Activated T-helper 1 cell treated with Interleukin-2 at 50 U/mL for 16 hours (primary cell): ENCODE data around the gene CROCC2.

Experiments used
- DNase-seq: peaks from one replicate; pipeline ENCODE4 v3.0.0-alpha.2; 2020; ENCODE audit warnings: low read depth

The CROCC2 gene

DNA sequence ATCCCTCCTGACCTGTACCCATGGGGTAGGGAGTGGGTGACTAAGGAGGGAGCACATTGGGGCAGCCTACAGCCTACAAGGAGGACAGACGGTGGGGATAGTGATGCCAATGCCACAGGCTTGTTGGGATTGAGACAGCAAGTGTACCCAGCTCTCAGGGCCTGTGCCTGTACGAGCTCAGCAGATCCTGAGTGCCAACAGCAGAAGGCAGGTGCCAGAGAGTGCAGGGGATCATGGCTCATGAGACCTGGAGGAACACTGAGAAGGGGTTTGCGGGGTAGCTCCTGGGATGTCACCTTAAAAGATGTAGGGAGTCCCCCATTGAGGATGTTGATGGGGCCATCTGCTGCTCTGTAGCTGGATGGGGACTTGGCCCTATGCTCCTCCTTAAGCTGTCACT, 82.0 kb downstream of the CROCC2 start:
- DNase-seq, result no peak

- DNase-seq, result no peak
These were observed 82.6 kb downstream of the CROCC2 start for GRCh38 chr2:240988571-240989271.

DNA sequence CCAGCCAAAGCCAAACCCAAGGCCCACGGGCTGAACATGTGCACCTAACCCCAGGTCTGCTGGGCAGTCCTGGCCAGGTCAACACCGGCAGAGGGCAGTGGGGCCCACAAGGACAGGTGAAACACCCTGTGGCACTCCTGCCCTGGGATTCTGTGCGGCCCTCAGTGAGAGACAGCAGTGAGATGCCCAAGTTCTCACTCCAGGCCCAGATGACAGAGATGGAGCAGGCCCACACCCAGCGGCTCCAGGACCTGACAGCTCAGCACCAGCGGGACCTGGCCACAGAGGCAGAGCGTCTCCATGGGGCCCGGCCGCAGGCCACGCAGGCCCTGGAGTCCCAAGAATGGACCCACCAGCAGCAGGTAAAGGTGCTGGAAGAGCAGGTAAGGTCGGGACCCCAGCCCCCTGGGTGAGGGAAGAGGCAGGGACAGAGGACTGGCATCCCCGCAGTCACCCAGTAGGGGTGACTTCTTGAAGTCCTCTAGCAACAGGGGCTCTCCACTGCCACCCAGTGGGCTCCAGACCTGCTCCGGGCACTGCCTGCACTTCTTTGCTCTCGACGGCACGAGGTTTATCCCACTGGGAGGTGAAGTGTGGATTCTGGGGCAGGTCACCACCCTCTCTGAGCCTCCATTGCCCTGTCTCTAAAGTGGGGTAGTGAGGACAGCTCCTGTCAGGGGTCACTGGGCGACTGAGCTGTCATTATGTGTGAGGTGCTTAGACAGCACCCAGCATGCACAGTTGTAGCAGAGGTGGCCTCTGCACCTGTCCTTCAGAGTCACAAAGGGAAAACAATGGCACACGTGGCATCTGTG, 83.5 kb downstream of the CROCC2 start:
- no peak for DNase-seq

GRCh38 chr2:240990266-240990529, 84.1 kb downstream of the CROCC2 start:
- no peak for DNase-seq

DNA sequence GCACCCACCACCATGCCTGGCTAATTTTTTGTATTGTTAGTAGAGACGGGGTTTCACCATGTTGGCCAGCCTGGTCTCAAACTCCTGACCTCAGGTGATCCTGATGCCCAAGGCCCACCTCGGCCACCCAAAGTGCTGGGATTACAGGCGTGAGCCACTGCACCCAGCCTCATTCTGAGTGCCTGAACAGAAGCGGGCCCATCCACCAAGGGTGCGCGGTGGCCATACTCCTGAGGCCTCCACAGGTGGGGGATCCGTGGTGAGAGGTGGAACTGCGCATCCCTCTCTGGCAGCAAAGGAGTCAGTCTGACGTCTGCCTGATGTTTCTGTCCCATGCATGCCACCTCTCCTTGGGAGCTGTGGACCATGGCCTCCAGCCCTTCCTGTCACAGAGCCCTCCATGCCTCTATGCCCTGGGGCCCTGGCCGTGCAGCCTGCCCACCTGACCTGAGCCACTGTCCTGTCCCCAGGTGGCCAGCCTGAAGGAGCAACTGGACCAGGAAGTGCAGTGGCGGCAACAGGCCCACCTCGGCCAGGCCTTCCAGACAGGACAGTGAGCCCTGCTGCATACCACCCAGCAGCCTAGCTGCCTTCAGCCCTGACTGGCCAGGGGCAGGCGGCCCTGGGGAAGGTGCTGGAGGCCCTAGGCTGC, 84.7 kb downstream of the CROCC2 start:
- DNase-seq, result no peak

GRCh38 chr2:240991378-240992263, 85.5 kb downstream of the CROCC2 start:
- DNase-seq, result no peak

DNA sequence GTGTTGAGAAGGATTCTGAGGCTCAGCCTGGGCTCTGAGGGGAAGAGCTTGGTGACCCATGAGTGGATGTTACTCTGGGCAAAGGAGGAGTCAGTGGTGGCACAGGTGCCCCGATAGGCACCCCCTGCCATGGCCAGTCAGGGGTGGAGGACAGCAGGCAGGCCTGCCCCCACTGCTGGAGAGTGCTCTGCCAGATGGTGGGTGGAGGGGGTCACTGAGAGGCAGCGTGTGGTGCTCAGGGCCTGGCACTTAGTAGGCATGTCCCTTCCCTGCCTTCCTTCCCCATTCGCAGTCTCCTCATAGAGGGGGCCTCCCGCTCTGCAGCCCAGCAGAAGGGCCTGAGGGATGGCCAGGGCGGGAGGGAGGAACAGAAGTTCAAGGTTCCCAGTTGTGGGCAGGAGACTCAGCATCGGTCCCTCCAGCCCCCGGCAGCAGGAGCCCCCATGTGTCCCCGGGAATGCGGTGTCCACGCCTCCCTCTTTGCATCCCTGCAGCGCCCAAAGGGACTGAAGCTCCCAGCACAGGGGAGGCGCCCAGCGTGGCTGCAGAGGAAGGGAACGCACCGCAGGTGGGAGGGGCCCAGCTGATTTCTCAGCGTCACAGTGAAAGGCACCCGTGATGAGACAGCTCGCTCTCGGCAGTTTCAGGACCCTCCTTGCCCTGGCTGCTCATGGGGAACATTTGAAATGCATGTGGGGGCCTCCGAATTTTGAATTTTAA, 86.6 kb downstream of the CROCC2 start:
- DNase-seq, result no peak

- DNase-seq, result no peak
These were observed 87.5 kb downstream of the CROCC2 start for GRCh38 chr2:240993446-240994170.

DNA sequence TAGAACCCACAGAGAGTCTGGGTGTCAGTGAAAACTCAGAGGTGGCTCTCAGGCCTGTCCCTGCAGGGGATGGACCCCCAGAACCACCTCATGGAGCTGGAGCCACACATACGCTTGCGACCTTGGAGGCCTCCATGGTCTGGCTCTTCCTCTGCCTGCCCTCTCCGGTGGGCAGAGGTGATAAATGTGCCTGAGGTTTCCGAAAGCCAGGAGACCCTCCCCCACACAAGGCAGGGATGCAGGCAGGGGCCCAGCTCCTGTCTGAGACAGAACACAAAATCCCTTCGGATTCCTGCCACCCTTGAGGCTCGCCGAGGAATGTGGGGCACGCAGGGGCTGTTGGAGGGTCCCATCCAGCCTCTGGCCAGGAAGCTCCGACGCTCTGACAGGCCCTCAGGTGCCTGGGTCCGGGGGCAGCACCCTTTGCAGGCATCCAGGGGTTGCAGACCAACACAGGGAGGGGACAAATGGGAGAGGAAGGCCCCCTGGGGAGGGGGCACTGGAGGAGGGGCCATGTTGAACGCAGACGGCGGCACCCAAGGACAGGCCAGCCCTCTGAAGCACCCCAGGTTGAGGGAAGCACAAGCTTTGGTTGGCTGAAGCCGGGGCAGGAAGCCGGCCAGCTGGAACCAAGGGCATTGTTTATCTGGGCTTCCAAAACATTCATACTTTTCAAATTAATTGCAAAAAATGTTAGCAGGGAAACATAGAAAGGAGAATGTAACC, 88.2 kb downstream of the CROCC2 start:
- DNase-seq, result no peak

- no peak for DNase-seq
These were observed 89.2 kb downstream of the CROCC2 start for GRCh38 chr2:240995041-240996021.

DNA sequence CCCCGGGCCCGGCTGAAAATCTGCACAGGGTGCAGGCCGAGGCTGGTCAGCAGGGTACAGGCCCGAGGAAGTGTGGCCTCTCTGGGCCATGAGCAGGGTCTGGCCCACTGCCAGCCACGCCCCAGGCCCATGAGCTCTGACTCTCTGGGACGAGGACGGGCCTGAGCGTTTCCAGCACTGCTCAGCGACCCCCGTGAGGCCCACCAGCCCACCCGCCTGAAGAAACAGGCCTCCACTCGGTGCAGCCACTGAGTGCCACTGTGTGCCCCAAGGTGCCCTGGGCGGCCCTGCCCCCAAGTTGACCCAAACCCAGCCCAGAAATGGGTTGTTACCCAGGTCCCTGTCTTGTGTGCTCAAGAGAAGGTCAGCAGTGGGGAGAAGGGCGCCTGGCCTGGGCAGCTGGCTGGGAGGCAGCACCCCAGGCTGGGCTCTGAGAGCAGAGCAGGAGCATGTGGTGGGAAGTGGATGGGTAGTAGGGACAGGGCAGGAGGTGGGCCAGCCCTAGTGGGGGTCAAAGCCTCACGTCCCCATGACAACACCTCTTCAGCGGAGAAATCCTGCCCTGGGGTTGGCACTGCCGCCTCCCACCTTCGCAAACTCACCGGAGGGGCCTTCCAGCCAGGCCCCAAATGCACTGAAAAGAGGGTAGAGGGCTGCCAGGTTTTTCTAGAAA, 90.2 kb downstream of the CROCC2 start:
- DNase-seq, result no peak

DNA sequence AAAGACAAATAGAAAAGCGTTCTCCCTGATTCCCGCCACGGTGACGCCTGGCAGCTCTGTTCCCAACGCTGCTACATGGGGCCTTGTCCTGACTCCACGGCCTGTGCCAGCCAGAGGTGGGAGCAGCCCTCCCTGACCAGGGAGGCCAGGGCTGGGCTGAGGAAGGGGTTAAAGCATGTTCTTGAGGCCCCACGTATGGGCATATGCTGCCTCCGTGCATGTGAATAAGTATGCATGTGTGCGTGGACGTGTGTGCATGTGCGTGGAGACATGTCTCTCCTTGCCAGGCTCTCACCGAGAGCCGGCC, 90.7 kb downstream of the CROCC2 start:
- no peak for DNase-seq

DNA sequence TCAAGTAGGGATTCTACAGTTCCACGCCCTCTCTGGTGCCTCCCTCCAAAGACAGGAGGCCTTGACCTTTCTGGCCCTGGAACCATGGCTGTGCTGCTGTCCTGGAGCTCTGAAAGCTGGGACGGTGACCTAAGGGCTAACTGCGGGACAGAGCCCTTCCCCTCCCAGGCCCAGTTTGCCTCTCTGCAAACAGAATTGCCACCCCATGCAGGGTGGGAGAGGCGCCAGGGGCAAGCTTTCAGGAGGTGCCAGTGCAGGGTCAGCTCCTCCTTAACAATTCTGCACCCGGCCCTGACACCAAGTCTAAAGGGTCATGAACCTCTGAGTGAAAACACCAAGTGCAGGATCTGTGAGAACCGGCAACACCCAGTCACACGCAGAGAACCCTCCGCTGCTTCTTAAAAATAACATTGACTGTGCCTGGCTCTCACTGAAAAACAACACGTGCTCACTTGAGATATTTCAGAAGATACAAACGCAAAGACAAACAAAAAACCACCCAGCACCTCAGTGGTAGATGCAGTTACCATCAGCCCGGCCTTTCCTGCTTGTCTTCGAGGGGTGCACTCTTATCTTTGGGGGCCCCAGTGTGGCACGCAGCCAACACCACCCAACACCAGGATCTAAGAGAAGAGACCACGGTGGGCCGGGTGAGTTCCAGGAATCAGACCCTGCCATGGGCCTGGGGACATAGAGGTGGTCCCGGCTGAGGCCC, 91.2 kb downstream of the CROCC2 start:
- DNase-seq, result no peak

GRCh38 chr2:240997856-240998705, 91.9 kb downstream of the CROCC2 start, which contains the start of gene SNED1:
TSS of gene SNED1 (plus strand) at chr2:240998618. CDS start at chr2:240998838, 220 bp downstream.
- peak; percentile 39 for DNase-seq

DNA sequence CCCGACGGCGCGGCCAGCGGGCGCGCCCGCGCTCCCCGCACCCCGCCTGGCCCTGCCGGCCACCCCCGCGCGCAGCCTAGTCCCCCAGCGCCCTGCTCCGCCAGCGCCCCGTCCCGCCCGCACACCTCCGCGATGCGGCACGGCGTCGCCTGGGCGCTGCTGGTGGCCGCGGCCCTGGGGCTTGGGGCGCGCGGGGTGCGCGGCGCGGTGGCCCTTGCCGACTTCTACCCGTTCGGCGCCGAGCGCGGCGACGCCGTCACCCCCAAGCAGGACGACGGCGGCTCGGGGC, 92.5 kb downstream of the CROCC2 start:
- no peak for DNase-seq

DNA sequence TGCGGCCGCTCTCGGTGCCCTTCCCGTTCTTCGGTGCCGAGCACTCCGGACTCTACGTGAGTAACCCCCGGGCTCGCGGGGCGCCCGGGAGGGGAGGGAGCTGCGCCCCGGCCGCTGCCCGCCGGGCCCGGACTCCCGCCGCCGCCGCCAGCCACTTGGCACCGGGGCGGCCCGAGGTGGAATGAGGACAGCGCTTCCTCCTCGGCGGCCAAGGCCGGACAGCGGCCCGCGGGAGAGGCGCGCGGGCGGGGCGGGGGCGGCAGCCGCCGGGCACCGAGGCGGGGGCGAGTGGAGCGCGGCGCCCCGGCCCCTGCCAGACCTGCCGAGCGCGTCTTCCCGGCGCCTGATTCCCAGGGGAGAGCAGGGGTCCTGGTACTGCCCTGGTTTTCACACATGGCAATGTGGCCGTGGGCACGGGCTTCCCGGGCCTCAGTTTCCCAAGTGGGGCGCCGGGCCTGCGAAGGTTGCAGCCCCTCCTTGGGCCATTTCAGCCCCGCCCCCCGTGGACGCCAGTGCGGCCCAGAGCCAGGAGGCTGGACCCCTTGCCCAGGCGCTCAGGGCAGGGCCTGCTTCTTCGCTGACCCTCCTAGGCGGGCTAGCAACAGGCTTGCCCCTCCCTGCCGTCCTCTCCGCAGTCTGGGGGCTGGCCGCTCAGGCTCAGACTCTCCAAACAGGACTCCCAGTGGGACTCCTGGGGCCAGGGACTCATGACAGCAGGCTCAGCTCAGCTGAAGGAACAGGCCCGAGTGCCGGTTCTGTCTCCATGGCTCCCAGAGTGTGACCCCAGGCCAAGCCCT, 93.1 kb downstream of the CROCC2 start:
- no peak for DNase-seq
